MM.1S (cell line): Measurements from ENCODE around the gene VEGFC.

ENCODE experiments used
- DNase-seq: peaks from one replicate; pipeline ENCODE4 v3.0.0-alpha.2; 2015
- H2AFZ ChIP-seq: fragments of 300-600 bp; sonication (generic); 2 replicates; pipeline ENCODE4 v1.6.0; 2016; ENCODE audit warnings: antibody characterized with exemption, low read length
- H3F3A ChIP-seq: fragments of 300-600 bp; sonication (generic); 2 replicates; pipeline ENCODE4 v1.6.1; 2016; ENCODE audit warnings: mild to moderate bottlenecking, antibody characterized with exemption, low read length, moderate library complexity, mixed read lengths; ENCODE audit not compliant: insufficient read depth
- H3K27ac ChIP-seq: fragments of 300-600 bp; sonication (generic); 2 replicates; pipeline ENCODE4 v1.5.1; 2016; ENCODE audit warnings: mild to moderate bottlenecking, low read length
- H3K27me3 ChIP-seq: fragments of 300-600 bp; sonication (generic); replicated peaks from 2 replicates; pipeline ENCODE4 v1.6.0; 2016; ENCODE audit warnings: low read length; ENCODE audit not compliant: insufficient read depth
- H3K36me3 ChIP-seq: fragments of 300-600 bp; sonication (generic); replicated peaks from 2 replicates; pipeline ENCODE4 v1.6.1; 2016; ENCODE audit warnings: mild to moderate bottlenecking, low read length, mixed read lengths; ENCODE audit not compliant: insufficient read depth
- H3K4me1 ChIP-seq: fragments of 300-600 bp; sonication (generic); 2 replicates; pipeline ENCODE4 v1.6.1; 2016; ENCODE audit warnings: low read length, mixed read lengths
- H3K4me2 ChIP-seq: fragments of 300-600 bp; sonication (generic); 2 replicates; pipeline ENCODE4 v1.6.0; 2016; ENCODE audit warnings: low read depth, low read length
- H3K4me3 ChIP-seq: fragments of 300-600 bp; sonication (generic); 2 replicates; pipeline ENCODE4 v1.5.1; 2016; ENCODE audit warnings: low read length, mixed read lengths
- H3K79me2 ChIP-seq: fragments of 300-600 bp; sonication (generic); 2 replicates; pipeline ENCODE4 v1.6.1; 2016; ENCODE audit warnings: mixed run types, low read length, mixed read lengths
- H3K9ac ChIP-seq: fragments of 300-600 bp; sonication (generic); 2 replicates; pipeline ENCODE4 v1.6.1; 2016; ENCODE audit warnings: low read length, mixed read lengths
- H3K9me2 ChIP-seq: fragments of 300-600 bp; sonication (generic); replicated peaks from 2 replicates; pipeline ENCODE4 v1.6.1; 2016; ENCODE audit warnings: mild to moderate bottlenecking, low read length, mixed read lengths; ENCODE audit not compliant: insufficient read depth
- H3K9me3 ChIP-seq: fragments of 300-600 bp; sonication (generic); replicated peaks from 2 replicates; pipeline ENCODE4 v1.6.1; 2016; ENCODE audit warnings: mild to moderate bottlenecking, low read length, mixed read lengths; ENCODE audit not compliant: insufficient read depth
- H4K20me1 ChIP-seq: fragments of 300-600 bp; sonication (generic); 2 replicates; pipeline ENCODE4 v1.6.1; 2016; ENCODE audit warnings: mild to moderate bottlenecking, low read length, moderate library complexity, mixed read lengths; ENCODE audit not compliant: insufficient read depth
- CTCF ChIP-seq: fragments of 300-600 bp; sonication (generic); IDR thresholded peaks from 2 replicates; pipeline ENCODE4 v1.5.1; 2016; ENCODE audit warnings: antibody characterized with exemption, low read length, mixed read lengths
- EZH2 ChIP-seq: fragments of 300-600 bp; sonication (generic); optimal IDR thresholded peaks from 2 replicates; pipeline ENCODE3; 2017; ENCODE audit warnings: low read depth, mild to moderate bottlenecking, antibody characterized with exemption, low read length, mixed read lengths
- EZH2phosphoT487 ChIP-seq: fragments of 300-600 bp; sonication (generic); IDR thresholded peaks from 2 replicates; pipeline ENCODE4 v1.6.1; 2018; ENCODE audit warnings: antibody characterized with exemption, low read length

The VEGFC gene

DNA sequence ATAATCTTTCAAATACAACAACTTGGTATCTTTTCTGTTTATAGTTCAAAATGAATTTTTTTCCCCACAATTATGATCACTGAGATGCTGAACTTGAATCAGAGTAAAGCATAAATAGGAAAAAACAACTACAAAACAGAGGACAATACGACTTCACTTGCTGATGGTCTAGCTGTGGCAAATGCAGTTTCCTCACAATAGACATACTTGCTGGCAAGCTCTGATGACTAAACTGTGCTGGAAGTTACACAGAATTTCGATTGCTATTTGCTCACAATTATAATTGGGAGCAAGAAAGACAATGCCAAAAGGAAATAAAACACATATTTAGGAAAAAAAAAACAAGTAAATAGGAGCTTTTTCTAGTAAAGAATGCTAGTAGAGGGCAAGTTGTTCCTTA is 14.7 kb downstream of the VEGFC start:
- Histone ChIP-seq H3K4me2 (no peak overlapping the region), H3F3A (no peaks in the 10 kb centered on the region), H3K4me1 (no peaks in the 10 kb centered on the region), H3K9ac (no peak overlapping the region), H3K36me3 (no peaks in the 10 kb centered on the region), H3K79me2 (no peaks in the 10 kb centered on the region), H4K20me1 (no peaks in the 10 kb centered on the region), H3K27ac (no peak overlapping the region), H3K4me3 (no peak overlapping the region), H3K9me3 (no peaks in the 10 kb centered on the region), H3K9me2 (no peaks in the 10 kb centered on the region), H2AFZ (no peak overlapping the region), H3K27me3 (no peaks in the 10 kb centered on the region)
- no peak for TF ChIP-seq CTCF
- TF ChIP-seq EZH2 = no peak
- TF ChIP-seq EZH2phosphoT487 = no peak
- no peak for DNase-seq

- H3K4me1 ChIP-seq = 0 out of 2 replicates have a peak, but pooled peaks cover under 1% of the 10 kb centered on the region
- H3K27ac ChIP-seq = no peak overlapping the region
- H3K9me2 ChIP-seq = no peaks in the 10 kb centered on the region
These were observed 17.4 kb downstream of the VEGFC start for GRCh38 chr4:176775338-176775737.

GRCh38 chr4:176774852-176775251 is 17.9 kb downstream of the VEGFC start:
- Histone ChIP-seq H3K9ac (no peak overlapping the region), H3K79me2 (no peaks in the 10 kb centered on the region), H3K4me3 (no peak overlapping the region), H3K9me3 (no peaks in the 10 kb centered on the region), H4K20me1 (no peaks in the 10 kb centered on the region), H3K27me3 (no peaks in the 10 kb centered on the region), H3K9me2 (no peaks in the 10 kb centered on the region), H2AFZ (no peak overlapping the region), H3K27ac (no peak overlapping the region), H3F3A (no peaks in the 10 kb centered on the region), H3K4me1 (0 out of 2 replicates have a peak, but pooled peaks cover 3% of the 10 kb centered on the region), H3K36me3 (no peaks in the 10 kb centered on the region), H3K4me2 (no peak overlapping the region)
- DNase-seq = no peak
- TF ChIP-seq EZH2phosphoT487 (no peak), EZH2 (no peak), CTCF (no peak)

More at GRCh38 chr4:176775338-176775737, 17.4 kb downstream of the VEGFC start:
- H4K20me1 ChIP-seq = no peaks in the 10 kb centered on the region
- H3K4me2 ChIP-seq = no peak overlapping the region
- H3K79me2 ChIP-seq = no peaks in the 10 kb centered on the region
- DNase-seq = no peak
- TF ChIP-seq CTCF = no peak
- no peak for TF ChIP-seq EZH2
- no peak for TF ChIP-seq EZH2phosphoT487
- no peaks in the 10 kb centered on the region for H3K9me3 ChIP-seq
- no peaks in the 10 kb centered on the region for H3K27me3 ChIP-seq
- no peaks in the 10 kb centered on the region for H3F3A ChIP-seq
- no peak overlapping the region for H3K9ac ChIP-seq
- H3K4me3 ChIP-seq = no peak overlapping the region
- H2AFZ ChIP-seq = no peak overlapping the region
- H3K36me3 ChIP-seq = no peaks in the 10 kb centered on the region
